Spleen (tissue), 11 donors: ENCODE results near the gene ADAP1. TPM values are rescaled to one million over a fixed set of nuclear protein-coding genes. Genes with fewer than 3 reads are reported as not detected.

Experiments
- DNase-seq: peaks from one replicate; pipeline ENCODE4 v3.0.0-alpha.2; 2020
- H3K27ac ChIP-seq, 8 donors: fragments of 200-600 bp; sonication (generic) in 7 of 8; 1 replicate in 4 of 8; 2 replicates in 4 of 8; pipeline versions ENCODE4 v1.5.0 to v1.8.0; 2016 to 2021; ENCODE audit warnings: inconsistent platforms in 4 of 8, mild to moderate bottlenecking in 4 of 8, moderate library complexity in 1 of 8
- H3K27me3 ChIP-seq, 7 donors: fragments of 200-600 bp; sonication (generic) in 6 of 7; replicated peaks in 1 of 7; 1 replicate in 4 of 7; 2 replicates in 3 of 7; pipeline versions ENCODE4 v1.5.0 to v1.8.0; 2016 to 2021; ENCODE audit warnings: inconsistent platforms in 3 of 7, mild to moderate bottlenecking in 1 of 7
- H3K36me3 ChIP-seq, 6 donors: fragments of 200-600 bp; sonication (generic) in 5 of 6; 1 replicate in 4 of 6; 2 replicates in 2 of 6; pipeline versions ENCODE4 v1.5.0 to v1.8.0; 2016 to 2021; ENCODE audit warnings: inconsistent platforms in 2 of 6
- H3K4me1 ChIP-seq, 6 donors: fragments of 200-600 bp; sonication (generic) in 5 of 6; 1 replicate in 3 of 6; 2 replicates in 3 of 6; pipeline versions ENCODE4 v1.5.0 to v1.8.0; 2016 to 2021; ENCODE audit warnings: inconsistent platforms in 3 of 6
- H3K4me3 ChIP-seq, 8 donors: fragments of 200-600 bp; sonication (generic) in 7 of 8; 1 replicate in 4 of 8; 2 replicates in 4 of 8; pipeline versions ENCODE4 v1.5.0 to v1.8.0; 2016 to 2021; ENCODE audit warnings: inconsistent platforms in 4 of 8, mild to moderate bottlenecking in 4 of 8, moderate library complexity in 2 of 8
- H3K9me3 ChIP-seq, 8 donors: fragments of 200-600 bp; sonication (generic) in 7 of 8; 1 replicate in 4 of 8; 2 replicates in 4 of 8; pipeline versions ENCODE4 v1.5.0 to v1.8.0; 2016 to 2021; ENCODE audit warnings: inconsistent platforms in 4 of 8
- CTCF ChIP-seq, 11 experiments: fragments of 200-600 bp in 7 of 11; fragments of 450-650 bp in 4 of 11; sonication (generic) in 4 of 11; IDR thresholded peaks in 8 of 11; conservative IDR thresholded peaks in 3 of 11; 1 replicate in 7 of 11; 2 replicates in 4 of 11; pipeline versions ENCODE4 v1.4.0 to v1.8.0; 2016 to 2021; ENCODE audit warnings: antibody characterized with exemption in 11 of 11, inconsistent platforms in 4 of 11, mild to moderate bottlenecking in 1 of 11
- POLR2A ChIP-seq, 3 donors: fragments of 450-650 bp; IDR thresholded peaks; one replicate each; pipeline ENCODE4 v1.5.1; 2017; ENCODE audit warnings: antibody characterized with exemption in 3 of 3, mild to moderate bottlenecking in 1 of 3
- POLR2AphosphoS5 ChIP-seq, 3 donors: sonication (generic); formaldehyde crosslinking; IDR thresholded peaks; one replicate each; pipeline ENCODE4 v1.5.1; 2017; ENCODE audit warnings: antibody characterized with exemption in 3 of 3
- WGBS, 5 donors: extraction: QIAGEN DNeasy Blood & Tissue Kit in 3 of 5; methylation state at CpG; one replicate each; pipeline versions ENCODE4 v1.1.5 to v1.1.7; 2013 to 2018; 5-methylcytosine and 5-hydroxymethylcytosine counted together
- intact Hi-C: fragments of 100-400 bp; cut with DNase I; formaldehyde crosslinking; loops from one replicate; pipeline ENCODE4 v1.15.0; 2023; ENCODE audit warnings: low total_unique reads
- polyA plus RNA-seq, 3 donors: library from polyadenylated mRNA; stranded (reverse); fragments of 200-250 nt; gene quantifications; one replicate each; pipeline ENCODE4 v1.2.1, GENCODE V29; 2013
- total RNA-seq, 7 donors: library from RNA; depleted of rRNA in 3 of 7; stranded (reverse); fragments of >200 nt in 3 of 7; fragmentation: NEBNext Ultra II Directional in 4 of 7; extraction: Animal tissue kit (Norgen Biotek cat#: 25700) in 4 of 7; gene quantifications; one replicate each; pipeline versions ENCODE4 v1.1.0 to v1.2.1, GENCODE V29; 2016 to 2021
- donor health status: healthy with polysubstance abuse.
- donor health status: DM: no; HTN: no; CAD: no; lungs with moderate emphysema.
- donor health status: DM: no; HTN: no; CAD: no.
- donor health status: Bipolar disorder and iron deficiency.
- donor health status: healthy.
- donor health status: DM: no; HTN: no; CAD: no.
- donor health status: DM: yes; HTN: yes; CAD: no.

The ADAP1 gene
- total and polyA plus RNA-seq, 10 donors: 8.7 to 38.6 (median 22.7) TPM

DNA sequence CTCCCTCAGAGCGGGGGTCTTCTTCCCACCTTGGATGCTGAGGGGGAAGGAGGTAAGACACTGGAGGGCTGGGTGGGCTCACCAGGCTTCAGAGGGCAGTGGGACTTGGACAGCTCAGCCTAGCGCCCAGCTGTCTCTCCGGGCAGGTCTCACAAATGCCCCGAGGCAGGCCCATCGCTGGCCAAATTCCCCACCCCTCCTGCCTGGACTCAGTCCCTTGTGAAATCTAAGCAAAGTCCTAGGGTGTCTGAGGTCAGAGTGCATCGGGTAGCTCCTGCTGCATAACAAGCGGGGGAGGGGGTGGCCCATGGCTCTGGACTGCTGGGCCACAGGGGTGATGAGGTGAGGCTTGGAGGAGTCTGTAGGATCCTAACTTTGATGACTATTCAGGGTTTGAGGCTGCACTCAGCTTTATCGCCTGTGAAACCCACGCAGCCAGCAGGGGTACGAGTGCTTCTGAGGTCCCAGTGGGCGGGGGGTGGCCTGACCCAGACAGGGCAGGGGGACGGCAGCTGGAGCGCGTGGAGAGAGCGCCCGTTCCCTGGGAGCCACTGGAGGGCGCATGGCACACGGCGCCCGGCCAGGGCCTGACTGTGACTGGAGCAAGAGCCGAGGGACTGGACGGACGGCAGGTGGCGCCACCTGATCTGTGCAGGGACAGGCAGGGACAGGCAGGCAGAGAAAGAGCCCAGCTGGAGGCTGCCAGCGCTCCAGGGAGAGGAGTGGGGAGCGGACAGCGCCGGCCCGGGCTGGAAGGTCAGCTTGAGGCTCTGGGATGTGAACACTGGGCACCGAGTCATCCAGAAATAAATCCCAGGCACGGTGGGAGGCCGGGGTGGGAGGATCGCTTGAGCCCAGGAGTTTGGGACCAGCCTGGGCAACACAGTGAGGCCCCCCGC is 38.5 kb upstream of the ADAP1 start:
- no peak overlapping the region for H3K4me3 ChIP-seq
- peak; percentile 100 for DNase-seq
- H3K9me3 ChIP-seq: no peaks in the 10 kb centered on the region
- TF ChIP-seq POLR2A (IDR thresholded peaks at IDR 0.05) (no peak), CTCF (IDR thresholded peaks at IDR 0.05 in 8 of 11, conservative IDR thresholded peaks at IDR 0.05 in 3 of 11) (peak; percentile 99 to 100 (median 100)), POLR2AphosphoS5 (IDR thresholded peaks at IDR 0.05) (peak; percentile 78 to 85 (median 79))
- no peak overlapping the region for H3K27ac ChIP-seq
- intact Hi-C loops: loop anchor here (2.0 to 10.0 kb wide), 2 partner anchors 72 to 182 kb away; no protein-coding TSS in a partner anchor
- H3K36me3 ChIP-seq: peaks cover 0 to 32% (median 17%) of the 10 kb centered on the region in 6 donors
- peaks cover 0 to 43% (median 20%) of the 10 kb centered on the region in 6 donors for H3K4me1 ChIP-seq
- peaks cover 0 to 25% (median 6%) of the 10 kb centered on the region in 7 donors for H3K27me3 ChIP-seq
- WGBS, 5 donors: 15 to 29% (median 24%) methylated on average over 23 to 34 of the region's 34 CpGs

- H3K9me3 ChIP-seq: no peaks in the 10 kb centered on the region
- H3K27me3 ChIP-seq: peaks cover 0 to 35% (median 15%) of the 10 kb centered on the region in 7 donors
- intact Hi-C loops: loop anchor here (2.0 to 10.0 kb wide), 2 partner anchors 73 to 183 kb away; no protein-coding TSS in a partner anchor
- 80 to 93% (median 86%) methylated on average over 18 to 34 of the region's 34 CpGs for WGBS, 5 donors
- peaks cover 0 to 43% (median 25%) of the 10 kb centered on the region in 6 donors for H3K4me1 ChIP-seq
- no peak for DNase-seq
- no peak overlapping the region for H3K27ac ChIP-seq
- H3K4me3 ChIP-seq: no peak overlapping the region
- peaks cover 0 to 22% (median 8%) of the 10 kb centered on the region in 6 donors for H3K36me3 ChIP-seq
- TF ChIP-seq POLR2A (IDR thresholded peaks at IDR 0.05): no peak
- TF ChIP-seq POLR2AphosphoS5 (IDR thresholded peaks at IDR 0.05): no peak
- no peak for TF ChIP-seq CTCF (IDR thresholded peaks at IDR 0.05 in 8 of 11, conservative IDR thresholded peaks at IDR 0.05 in 3 of 11)
Observed at GRCh38 chr7:991729-992656, 37.5 kb upstream of the ADAP1 start.

DNA sequence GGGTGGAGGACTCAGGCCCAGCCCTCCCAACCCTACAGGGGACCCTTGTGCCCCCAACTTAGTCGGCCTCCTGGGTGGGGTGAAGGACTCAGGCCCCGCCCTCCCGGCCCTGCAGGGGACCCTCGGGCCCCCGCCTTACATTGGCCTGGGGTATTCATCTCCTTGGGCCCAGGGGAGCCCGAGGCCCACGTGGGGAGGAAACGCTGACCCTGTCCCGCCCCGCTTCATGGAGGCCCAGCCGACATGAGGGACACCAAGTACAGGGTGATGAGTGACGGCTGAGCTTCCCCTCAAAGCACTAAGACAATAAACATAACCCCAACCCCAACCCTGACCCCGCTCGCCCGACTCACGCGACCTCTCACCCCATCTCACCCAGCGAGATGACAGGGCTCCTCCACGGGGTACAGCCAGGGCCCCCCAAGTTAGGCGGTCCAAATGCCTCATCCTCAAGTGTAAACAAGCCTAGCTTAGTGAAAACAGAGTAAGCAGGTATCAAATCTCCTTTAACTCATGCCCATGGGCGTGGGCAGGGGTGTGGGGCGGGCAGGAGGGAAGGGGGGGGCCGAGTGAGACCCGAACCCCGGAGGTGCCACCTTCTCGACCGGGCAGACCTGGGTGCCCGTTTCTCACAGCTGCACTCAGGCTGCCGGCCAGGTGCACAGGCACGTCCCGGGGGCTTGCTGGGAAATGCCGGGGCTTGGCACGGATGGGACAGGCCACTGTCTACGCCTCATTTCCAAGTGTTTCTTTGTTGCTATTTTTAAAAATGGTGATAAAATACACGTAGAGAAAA is 36.7 kb upstream of the ADAP1 start:
- 68 to 85% (median 79%) methylated on average over 22 to 35 of the region's 35 CpGs for WGBS, 5 donors
- DNase-seq: no peak
- intact Hi-C loops: loop anchor here (10.0 kb wide), 1 partner anchor 184 kb away; no protein-coding TSS in a partner anchor

More for the DNA sequence above, 36.7 kb upstream of the ADAP1 start:
- no peak for TF ChIP-seq POLR2A (IDR thresholded peaks at IDR 0.05)
- TF ChIP-seq POLR2AphosphoS5 (IDR thresholded peaks at IDR 0.05): no peak
- TF ChIP-seq CTCF (IDR thresholded peaks at IDR 0.05 in 8 of 11, conservative IDR thresholded peaks at IDR 0.05 in 3 of 11): no peak
- peaks cover 0 to 44% (median 23%) of the 10 kb centered on the region in 7 donors for H3K27me3 ChIP-seq
- peaks cover 0 to 43% (median 31%) of the 10 kb centered on the region in 6 donors for H3K4me1 ChIP-seq
- no peak overlapping the region for H3K4me3 ChIP-seq
- peaks cover 0 to 14% (median 3%) of the 10 kb centered on the region in 6 donors for H3K36me3 ChIP-seq
- H3K9me3 ChIP-seq: no peaks in the 10 kb centered on the region
- H3K27ac ChIP-seq: no peak overlapping the region
